WTC11 (cell line): Measurements from ENCODE around the gene RPL34. TPM values are rescaled to one million over a fixed set of nuclear protein-coding genes. Genes with fewer than 3 reads are reported as not detected.
"Not testable (repeated sequence)": the region's sequence is repeated elsewhere in the genome, so short reads cannot be mapped to it uniquely, and the experiment has no call there.

Experiments used
- ATAC-seq: fragments of 200-7000 bp; cut with Tn5 transposase; 2 replicates; pipeline ENCODE4 v1.10.0; 2021; ENCODE audit warnings: mild to moderate bottlenecking, moderate library complexity
- CTCF ChIA-PET: fragments of 300-600 bp; sonication (Branson Sonifier 250); formaldehyde crosslinking; loops from one replicate; lab custom pipeline; 2021; ENCODE audit warnings: antibody characterized with exemption; lab: Charles Lee
- POLR2A ChIA-PET: fragments of 350-600 bp; sonication (Branson Sonifier 250); formaldehyde crosslinking; loops from one replicate; lab custom pipeline; 2021; ENCODE audit warnings: antibody characterized with exemption; lab: Charles Lee
- DNase-seq: peaks from one replicate; pipeline ENCODE4 v3.0.0; 2021; ENCODE audit warnings: low spot score
- H3K27ac Mint-ChIP-seq: 2 replicates; pipeline ENCODE4 v1.8.0; 2021; ENCODE audit warnings: mixed read lengths
- H3K27me3 Mint-ChIP-seq: 2 replicates; pipeline ENCODE4 v1.8.0; 2021; ENCODE audit warnings: low read depth, mild to moderate bottlenecking, moderate library complexity, mixed read lengths
- H3K36me3 Mint-ChIP-seq: 2 replicates; pipeline ENCODE4 v1.8.0; 2021; ENCODE audit warnings: mixed read lengths
- H3K4me1 Mint-ChIP-seq: 2 replicates; pipeline ENCODE4 v1.8.0; 2022; ENCODE audit warnings: mixed read lengths
- H3K4me3 Mint-ChIP-seq: 2 replicates; pipeline ENCODE4 v1.8.0; 2021; ENCODE audit warnings: mild to moderate bottlenecking, moderate library complexity, mixed read lengths
- H3K9me3 Mint-ChIP-seq: 2 replicates; pipeline ENCODE4 v1.8.0; 2021; ENCODE audit warnings: mixed read lengths
- ATF1 ChIP-seq: sonication (generic); formaldehyde crosslinking; IDR thresholded peaks from 2 replicates; pipeline ENCODE4 v1.8.1; 2023; ENCODE audit warnings: mild to moderate bottlenecking, moderate library complexity, missing genetic modification reagents
- ESRRA ChIP-seq: sonication (generic); formaldehyde crosslinking; IDR thresholded peaks from 2 replicates; pipeline ENCODE4 v1.8.1; 2022; ENCODE audit warnings: mild to moderate bottlenecking, missing genetic modification reagents, borderline replicate concordance
- HMGA2 ChIP-seq: fragments of 250-450 bp; sonication (Bioruptor Pico); IDR thresholded peaks from 2 replicates; pipeline ENCODE4 v1.4.0; 2021; ENCODE audit warnings: mild to moderate bottlenecking, moderate library complexity
- JAZF1 ChIP-seq: fragments of 250-450 bp; sonication (Bioruptor Pico); IDR thresholded peaks from 2 replicates; pipeline ENCODE4 v1.9.0; 2021; ENCODE audit warnings: moderate library complexity, mild to moderate bottlenecking, inconsistent platforms
- JUN ChIP-seq: sonication (generic); formaldehyde crosslinking; IDR thresholded peaks from 2 replicates; pipeline ENCODE4 v1.8.0; 2023; ENCODE audit warnings: mild to moderate bottlenecking, missing genetic modification reagents
- MAX ChIP-seq: sonication (generic); formaldehyde crosslinking; IDR thresholded peaks from 2 replicates; pipeline ENCODE4 v1.8.0; 2022; ENCODE audit warnings: mild to moderate bottlenecking, missing genetic modification reagents
- RELA ChIP-seq: sonication (generic); formaldehyde crosslinking; IDR thresholded peaks from 2 replicates; pipeline ENCODE4 v1.8.1; 2022; ENCODE audit warnings: missing genetic modification reagents, mild to moderate bottlenecking, borderline replicate concordance
- ZNF219 ChIP-seq: sonication (generic); formaldehyde crosslinking; IDR thresholded peaks from 2 replicates; pipeline ENCODE4 v1.8.0; 2023; ENCODE audit warnings: missing genetic modification reagents, mild to moderate bottlenecking, borderline replicate concordance
- ZNF416 ChIP-seq: fragments of 250-450 bp; sonication (Bioruptor Pico); IDR thresholded peaks from 2 replicates; pipeline ENCODE4 v1.9.0; 2021; ENCODE audit warnings: mild to moderate bottlenecking, inconsistent platforms
- ZNF671 ChIP-seq: fragments of 250-450 bp; sonication (Bioruptor Pico); IDR thresholded peaks from 2 replicates; pipeline ENCODE4 v1.8.0; 2021; ENCODE audit warnings: mild to moderate bottlenecking
- total RNA-seq: library from RNA; stranded (reverse); gene quantifications from 3 replicates; pipeline ENCODE4 v1.2.3, GENCODE V29; 2021
- TF ChIP-seq, protein P1 (sequence below): sonication (generic); formaldehyde crosslinking; IDR thresholded peaks from 2 replicates; pipeline ENCODE4 v1.8.1; 2023; ENCODE audit warnings: mild to moderate bottlenecking, missing genetic modification reagents
- TF ChIP-seq, protein P2 (sequence below): sonication (generic); formaldehyde crosslinking; IDR thresholded peaks from 2 replicates; pipeline ENCODE4 v1.8.0; 2022; ENCODE audit warnings: mild to moderate bottlenecking, missing genetic modification reagents
- TF ChIP-seq, protein P3 (sequence below): fragments of 250-450 bp; sonication (Bioruptor Pico); IDR thresholded peaks from 2 replicates; pipeline ENCODE4 v1.8.0; 2021; ENCODE audit warnings: mild to moderate bottlenecking
- TF ChIP-seq, protein P4 (sequence below): sonication (generic); formaldehyde crosslinking; IDR thresholded peaks from 2 replicates; pipeline ENCODE4 v1.8.1; 2023; ENCODE audit warnings: mild to moderate bottlenecking, missing genetic modification reagents
- TF ChIP-seq, protein P5 (sequence below): fragments of 250-450 bp; sonication (Bioruptor Pico); IDR thresholded peaks from 2 replicates; pipeline ENCODE4 v1.9.0; 2021; ENCODE audit warnings: mild to moderate bottlenecking

Gene RPL34
- total RNA-seq, 1 experiment from 2014 or later, result 1,253 TPM

GRCh38 chr4:108592674-108592986 is 27.7 kb upstream of the RPL34 start:
- no peak overlapping the region for H3K4me3 Mint-ChIP-seq
- H3K36me3 Mint-ChIP-seq, result peaks cover 4% of the 10 kb centered on the region; the same call in 1 of the 2 replicates
- no peak for TF ChIP-seq HMGA2 (CRISPR knock-in tag)
- TF ChIP-seq, protein P1, sequence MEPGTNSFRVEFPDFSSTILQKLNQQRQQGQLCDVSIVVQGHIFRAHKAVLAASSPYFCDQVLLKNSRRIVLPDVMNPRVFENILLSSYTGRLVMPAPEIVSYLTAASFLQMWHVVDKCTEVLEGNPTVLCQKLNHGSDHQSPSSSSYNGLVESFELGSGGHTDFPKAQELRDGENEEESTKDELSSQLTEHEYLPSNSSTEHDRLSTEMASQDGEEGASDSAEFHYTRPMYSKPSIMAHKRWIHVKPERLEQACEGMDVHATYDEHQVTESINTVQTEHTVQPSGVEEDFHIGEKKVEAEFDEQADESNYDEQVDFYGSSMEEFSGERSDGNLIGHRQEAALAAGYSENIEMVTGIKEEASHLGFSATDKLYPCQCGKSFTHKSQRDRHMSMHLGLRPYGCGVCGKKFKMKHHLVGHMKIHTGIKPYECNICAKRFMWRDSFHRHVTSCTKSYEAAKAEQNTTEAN (CRISPR knock-in tag), result no peak
- CTCF ChIA-PET, result interaction anchor here (0.7 to 1.5 kb wide), 3 partner anchors 20 to 534 kb away, joined by 4 to 6 read pairs (median 4); no protein-coding TSS in a partner anchor
- peaks cover 7% of the 10 kb centered on the region for H3K4me1 Mint-ChIP-seq
- H3K27ac Mint-ChIP-seq, result no peak overlapping the region
- DNase-seq, result no peak
- H3K9me3 Mint-ChIP-seq, result peaks cover 7% of the 10 kb centered on the region
- ATAC-seq, result peak; percentile 49
- H3K27me3 Mint-ChIP-seq, result peaks cover 90% of the 10 kb centered on the region
- POLR2A ChIA-PET, result no interaction called here

DNA sequence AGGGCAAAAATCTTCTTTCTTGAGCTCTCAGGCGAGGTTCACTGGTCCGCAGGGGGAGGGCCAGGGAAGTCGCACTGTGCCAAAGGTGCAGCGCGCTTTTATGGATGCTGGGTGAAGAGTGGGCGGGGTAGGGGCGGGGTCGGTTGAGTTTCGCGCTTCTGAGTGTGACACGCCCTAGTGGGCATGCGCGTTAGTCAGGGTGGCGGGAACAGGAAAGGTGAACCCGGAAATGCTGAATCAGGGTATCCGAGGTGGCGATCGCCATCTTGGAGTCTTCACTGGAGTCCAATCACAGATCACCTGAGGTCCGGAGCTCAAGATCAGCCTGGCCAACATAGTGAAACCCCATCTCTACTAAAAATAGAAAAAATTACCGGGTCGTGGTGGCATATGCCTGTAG is 26.1 kb upstream of the RPL34 start:
- POLR2A ChIA-PET, result not testable (repeated sequence)

DNA sequence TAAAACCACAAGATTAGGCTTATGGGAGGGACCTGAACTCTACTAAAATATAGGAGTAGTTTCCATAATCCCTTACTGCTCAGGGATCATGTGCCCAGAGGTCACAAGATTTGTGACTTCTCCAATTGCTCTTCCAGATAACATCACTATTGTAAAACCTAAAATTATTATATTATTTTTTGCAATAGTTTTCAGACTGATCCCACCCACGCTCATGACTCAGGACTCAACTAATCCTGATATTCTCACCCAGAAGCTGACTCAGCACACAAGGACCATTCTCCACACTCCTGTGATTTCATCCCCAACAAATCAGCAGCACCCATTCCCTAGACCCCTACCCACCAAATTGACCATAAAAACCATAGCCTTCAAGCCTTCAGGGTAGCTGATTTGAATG is 24.0 kb upstream of the RPL34 start:
- ChIA-PET CTCF (no interaction called here), POLR2A (no interaction called here)
- no peak for DNase-seq
- no peak for ATAC-seq
- TF ChIP-seq, protein P2, sequence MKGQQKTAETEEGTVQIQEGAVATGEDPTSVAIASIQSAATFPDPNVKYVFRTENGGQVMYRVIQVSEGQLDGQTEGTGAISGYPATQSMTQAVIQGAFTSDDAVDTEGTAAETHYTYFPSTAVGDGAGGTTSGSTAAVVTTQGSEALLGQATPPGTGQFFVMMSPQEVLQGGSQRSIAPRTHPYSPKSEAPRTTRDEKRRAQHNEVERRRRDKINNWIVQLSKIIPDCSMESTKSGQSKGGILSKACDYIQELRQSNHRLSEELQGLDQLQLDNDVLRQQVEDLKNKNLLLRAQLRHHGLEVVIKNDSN, result no peak
- TF ChIP-seq JAZF1 (CRISPR knock-in tag) (no peak), JUN (no peak), ZNF416 (CRISPR knock-in tag) (no peak), RELA (CRISPR knock-in tag) (no peak), ZNF671 (CRISPR knock-in tag) (no peak), ATF1 (CRISPR knock-in tag) (no peak), ZNF219 (CRISPR knock-in tag) (no peak), ESRRA (CRISPR knock-in tag) (no peak)
- TF ChIP-seq, protein P3, sequence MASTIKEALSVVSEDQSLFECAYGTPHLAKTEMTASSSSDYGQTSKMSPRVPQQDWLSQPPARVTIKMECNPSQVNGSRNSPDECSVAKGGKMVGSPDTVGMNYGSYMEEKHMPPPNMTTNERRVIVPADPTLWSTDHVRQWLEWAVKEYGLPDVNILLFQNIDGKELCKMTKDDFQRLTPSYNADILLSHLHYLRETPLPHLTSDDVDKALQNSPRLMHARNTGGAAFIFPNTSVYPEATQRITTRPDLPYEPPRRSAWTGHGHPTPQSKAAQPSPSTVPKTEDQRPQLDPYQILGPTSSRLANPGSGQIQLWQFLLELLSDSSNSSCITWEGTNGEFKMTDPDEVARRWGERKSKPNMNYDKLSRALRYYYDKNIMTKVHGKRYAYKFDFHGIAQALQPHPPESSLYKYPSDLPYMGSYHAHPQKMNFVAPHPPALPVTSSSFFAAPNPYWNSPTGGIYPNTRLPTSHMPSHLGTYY (CRISPR knock-in tag), result no peak
- peaks cover 7% of the 10 kb centered on the region for H3K4me1 Mint-ChIP-seq
- H3K36me3 Mint-ChIP-seq, result peaks cover 4% of the 10 kb centered on the region; the same call in 1 of the 2 replicates
- H3K9me3 Mint-ChIP-seq, result peaks cover 7% of the 10 kb centered on the region
- H3K27ac Mint-ChIP-seq, result no peak overlapping the region
- peaks cover 67% of the 10 kb centered on the region for H3K27me3 Mint-ChIP-seq
- no peak overlapping the region for H3K4me3 Mint-ChIP-seq

More for the DNA sequence above, 26.1 kb upstream of the RPL34 start:
- H3K4me3 Mint-ChIP-seq, H3K36me3 Mint-ChIP-seq, ATAC-seq, H3K9me3 Mint-ChIP-seq, DNase-seq, H3K27ac Mint-ChIP-seq, CTCF ChIA-PET, H3K4me1 Mint-ChIP-seq: not testable (repeated sequence)
- H3K27me3 Mint-ChIP-seq, result peaks cover 88% of the 10 kb centered on the region

DNA sequence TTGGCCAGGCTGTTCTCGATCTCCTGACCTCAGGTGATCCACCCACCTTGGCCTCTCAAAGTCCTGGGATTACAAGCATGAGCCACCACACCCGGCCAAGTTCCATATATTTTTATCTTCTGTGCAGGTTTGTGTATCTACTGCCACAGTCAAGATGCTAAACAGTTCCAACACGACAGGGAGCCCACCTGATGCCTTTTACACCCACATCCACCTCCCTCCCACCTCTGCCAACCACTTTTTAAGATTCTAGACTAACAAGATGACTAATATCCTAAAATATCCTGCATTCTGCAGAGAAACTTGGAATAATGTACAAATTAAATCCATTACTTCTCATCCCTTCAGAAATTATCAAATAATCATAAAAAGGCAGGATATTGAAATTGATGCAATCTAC is 19.3 kb upstream of the RPL34 start:
- Mint-ChIP-seq H3K36me3 (peaks cover 1% of the 10 kb centered on the region; the same call in 1 of the 2 replicates), H3K27ac (no peak overlapping the region), H3K4me1 (no peaks in the 10 kb centered on the region), H3K4me3 (no peak overlapping the region), H3K27me3 (peaks cover 22% of the 10 kb centered on the region), H3K9me3 (peaks cover 5% of the 10 kb centered on the region)
- ATAC-seq (no peak), DNase-seq (no peak)
- POLR2A ChIA-PET, result no interaction called here
- no peak for TF ChIP-seq MAX (CRISPR knock-in tag)
- TF ChIP-seq, protein P3 (CRISPR knock-in tag), result no peak
- TF ChIP-seq, protein P4, sequence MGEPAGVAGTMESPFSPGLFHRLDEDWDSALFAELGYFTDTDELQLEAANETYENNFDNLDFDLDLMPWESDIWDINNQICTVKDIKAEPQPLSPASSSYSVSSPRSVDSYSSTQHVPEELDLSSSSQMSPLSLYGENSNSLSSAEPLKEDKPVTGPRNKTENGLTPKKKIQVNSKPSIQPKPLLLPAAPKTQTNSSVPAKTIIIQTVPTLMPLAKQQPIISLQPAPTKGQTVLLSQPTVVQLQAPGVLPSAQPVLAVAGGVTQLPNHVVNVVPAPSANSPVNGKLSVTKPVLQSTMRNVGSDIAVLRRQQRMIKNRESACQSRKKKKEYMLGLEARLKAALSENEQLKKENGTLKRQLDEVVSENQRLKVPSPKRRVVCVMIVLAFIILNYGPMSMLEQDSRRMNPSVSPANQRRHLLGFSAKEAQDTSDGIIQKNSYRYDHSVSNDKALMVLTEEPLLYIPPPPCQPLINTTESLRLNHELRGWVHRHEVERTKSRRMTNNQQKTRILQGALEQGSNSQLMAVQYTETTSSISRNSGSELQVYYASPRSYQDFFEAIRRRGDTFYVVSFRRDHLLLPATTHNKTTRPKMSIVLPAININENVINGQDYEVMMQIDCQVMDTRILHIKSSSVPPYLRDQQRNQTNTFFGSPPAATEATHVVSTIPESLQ, result no peak
- TF ChIP-seq, protein P5, sequence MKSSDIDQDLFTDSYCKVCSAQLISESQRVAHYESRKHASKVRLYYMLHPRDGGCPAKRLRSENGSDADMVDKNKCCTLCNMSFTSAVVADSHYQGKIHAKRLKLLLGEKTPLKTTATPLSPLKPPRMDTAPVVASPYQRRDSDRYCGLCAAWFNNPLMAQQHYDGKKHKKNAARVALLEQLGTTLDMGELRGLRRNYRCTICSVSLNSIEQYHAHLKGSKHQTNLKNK, result no peak
- CTCF ChIA-PET, result no interaction called here
